Lower leg skin (tissue), 4 donors: ENCODE data around the gene RPRD1A. TPM values are rescaled to one million over a fixed set of nuclear protein-coding genes. Genes with fewer than 3 reads are reported as not detected.
"Not testable (repeated sequence)": the region's sequence is repeated elsewhere in the genome, so short reads cannot be mapped to it uniquely, and the experiment has no call there.

Source experiments
- DNase-seq, 2 donors: peaks; one replicate each; pipeline ENCODE4 v3.0.0-alpha.2; 2019; ENCODE audit warnings: low spot score in 2 of 2
- H3K4me3 ChIP-seq: fragments of 200-600 bp; sonication (generic); 2 replicates; pipeline ENCODE4 v1.5.1; 2017; ENCODE audit warnings: mild to moderate bottlenecking, low read depth; ENCODE audit not compliant: poor library complexity, severe bottlenecking
- POLR2A ChIP-seq, 2 donors: fragments of 450-650 bp; IDR thresholded peaks; one replicate each; pipeline ENCODE4 v1.6.1; 2016 to 2017; ENCODE audit warnings: antibody characterized with exemption in 2 of 2, mild to moderate bottlenecking in 1 of 2, moderate library complexity in 1 of 2
- WGBS, 2 donors: methylation state at CpG; one replicate each; pipeline ENCODE4 v1.1.5; 2018; 5-methylcytosine and 5-hydroxymethylcytosine counted together
- intact Hi-C: fragments of 100-400 bp; cut with DNase I; formaldehyde crosslinking; loops from one replicate; pipeline ENCODE4 v1.15.0; 2023; ENCODE audit warnings: low total_unique reads
- total RNA-seq, 4 donors: library from RNA; depleted of rRNA; stranded (reverse); fragments of >200 nt; gene quantifications; one replicate each; pipeline ENCODE4 v1.1.0, GENCODE V29; 2016
- TF ChIP-seq, protein P1 (sequence below), 3 donors: fragments of 450-650 bp; IDR thresholded peaks; one replicate each; pipeline ENCODE4 v1.5.1; 2016; ENCODE audit warnings: antibody characterized with exemption in 3 of 3, mild to moderate bottlenecking in 3 of 3, moderate library complexity in 2 of 3

Gene RPRD1A
- total RNA-seq, 4 donors from 2014 or later: 30.1 to 55.9 (median 46.9) TPM

DNA sequence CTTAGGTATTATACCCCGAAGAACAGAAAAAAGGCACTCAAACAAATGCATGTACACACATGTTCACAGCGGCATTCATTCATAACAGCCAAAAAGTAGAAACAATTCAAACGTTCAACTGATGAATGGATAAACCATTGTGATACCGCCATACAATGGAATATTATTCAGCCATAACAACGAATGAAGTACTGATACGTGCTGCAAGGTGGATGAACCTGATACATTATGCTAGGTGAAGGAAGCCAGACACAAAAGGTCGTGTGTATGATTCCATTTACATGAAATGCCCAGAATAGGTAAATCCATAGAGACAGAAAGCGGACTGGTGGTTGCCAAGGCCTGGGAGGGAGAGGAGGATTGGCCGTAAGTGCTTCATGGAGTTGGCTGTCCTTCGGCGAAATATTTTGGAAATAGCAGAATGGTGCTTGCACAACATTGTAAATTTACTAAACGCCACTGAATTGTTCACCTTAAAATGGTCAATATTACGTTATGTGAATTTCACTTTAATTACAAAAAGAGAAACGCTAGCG lies 95.6 kb downstream of the RPRD1A start:
- H3K4me3 ChIP-seq: peak overlapping the region; percentile 57
- 13 to 20% methylated on average over 15 of the region's 15 CpGs for WGBS, 2 donors
- no peak for DNase-seq
- intact Hi-C loops: no loop called here
- no peak for TF ChIP-seq POLR2A (IDR thresholded peaks at IDR 0.05)
- TF ChIP-seq, protein P1, sequence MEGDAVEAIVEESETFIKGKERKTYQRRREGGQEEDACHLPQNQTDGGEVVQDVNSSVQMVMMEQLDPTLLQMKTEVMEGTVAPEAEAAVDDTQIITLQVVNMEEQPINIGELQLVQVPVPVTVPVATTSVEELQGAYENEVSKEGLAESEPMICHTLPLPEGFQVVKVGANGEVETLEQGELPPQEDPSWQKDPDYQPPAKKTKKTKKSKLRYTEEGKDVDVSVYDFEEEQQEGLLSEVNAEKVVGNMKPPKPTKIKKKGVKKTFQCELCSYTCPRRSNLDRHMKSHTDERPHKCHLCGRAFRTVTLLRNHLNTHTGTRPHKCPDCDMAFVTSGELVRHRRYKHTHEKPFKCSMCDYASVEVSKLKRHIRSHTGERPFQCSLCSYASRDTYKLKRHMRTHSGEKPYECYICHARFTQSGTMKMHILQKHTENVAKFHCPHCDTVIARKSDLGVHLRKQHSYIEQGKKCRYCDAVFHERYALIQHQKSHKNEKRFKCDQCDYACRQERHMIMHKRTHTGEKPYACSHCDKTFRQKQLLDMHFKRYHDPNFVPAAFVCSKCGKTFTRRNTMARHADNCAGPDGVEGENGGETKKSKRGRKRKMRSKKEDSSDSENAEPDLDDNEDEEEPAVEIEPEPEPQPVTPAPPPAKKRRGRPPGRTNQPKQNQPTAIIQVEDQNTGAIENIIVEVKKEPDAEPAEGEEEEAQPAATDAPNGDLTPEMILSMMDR (IDR thresholded peaks at IDR 0.05): no peak

DNA sequence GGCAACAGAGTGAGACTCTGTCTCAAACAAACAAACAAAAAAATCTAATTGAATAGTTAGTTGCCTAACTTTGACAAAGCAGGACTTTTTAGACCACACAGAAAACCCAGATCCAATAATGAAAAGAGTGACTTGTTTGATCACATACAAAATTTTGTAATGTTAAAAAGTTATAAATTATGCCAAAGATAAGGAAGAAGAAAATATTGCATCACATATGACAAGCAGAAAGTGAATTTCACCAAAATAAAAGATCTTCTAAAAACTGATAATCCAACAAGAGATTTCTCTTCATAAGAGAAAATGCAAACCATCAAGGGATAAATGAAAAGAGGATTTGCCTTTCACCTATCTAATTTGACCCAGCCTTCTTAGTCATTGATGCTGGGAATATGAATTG lies 97.7 kb downstream of the RPRD1A start:
- no peak for DNase-seq
- TF ChIP-seq, protein P1 (IDR thresholded peaks at IDR 0.05): no peak
- no peak for TF ChIP-seq POLR2A (IDR thresholded peaks at IDR 0.05)
- no peak overlapping the region for H3K4me3 ChIP-seq
- intact Hi-C loops: no loop called here

DNA sequence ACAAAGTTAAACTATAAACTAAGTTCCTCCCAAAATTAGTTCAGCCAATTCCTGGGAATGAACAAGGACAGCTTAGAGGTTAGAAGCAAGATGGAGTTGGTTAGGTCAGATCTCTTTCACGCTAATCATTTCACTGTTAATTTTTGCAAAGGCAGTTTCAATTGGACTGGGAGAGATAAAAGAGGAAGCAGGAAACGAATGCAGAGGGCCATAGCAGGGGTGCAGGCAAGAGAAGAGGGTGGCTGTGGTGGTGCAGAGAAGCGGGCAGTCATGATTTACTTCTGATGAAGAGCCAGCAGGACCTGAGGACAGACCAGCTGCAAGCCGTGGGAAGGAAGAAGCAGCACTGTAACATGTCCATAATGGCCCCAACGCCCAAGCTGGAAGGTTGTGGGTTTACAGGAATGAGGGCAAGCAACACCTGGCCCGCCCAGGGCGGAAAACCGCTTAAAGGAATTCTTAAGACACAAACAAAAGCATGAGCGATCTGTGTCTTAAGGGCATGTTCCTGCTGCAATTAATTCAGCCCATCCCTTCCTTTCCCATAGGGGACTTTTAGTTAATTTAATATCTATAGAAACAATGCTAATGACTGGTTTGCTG lies 99.0 kb downstream of the RPRD1A start:
- DNase-seq: no peak
- WGBS, 2 donors: 58 to 67% methylated on average over 9 of the region's 9 CpGs
- H3K4me3 ChIP-seq: no peak overlapping the region
- intact Hi-C loops: no loop called here
- TF ChIP-seq, protein P1 (IDR thresholded peaks at IDR 0.05): no peak
- TF ChIP-seq POLR2A (IDR thresholded peaks at IDR 0.05): no peak

- DNase-seq, intact Hi-C loops, H3K4me3 ChIP-seq: not testable (repeated sequence)
- 57 to 65% methylated on average over 4 of the region's 4 CpGs for WGBS, 2 donors
Observed at GRCh38 chr18:35967866-35968265, 99.5 kb downstream of the RPRD1A start.

- no peak for DNase-seq
- TF ChIP-seq, protein P1 (IDR thresholded peaks at IDR 0.05): no peak
- TF ChIP-seq POLR2A (IDR thresholded peaks at IDR 0.05): no peak
- no peak overlapping the region for H3K4me3 ChIP-seq
- intact Hi-C loops: no loop called here
Observed at GRCh38 chr18:35964319-35964718, 103.0 kb downstream of the RPRD1A start.

DNA sequence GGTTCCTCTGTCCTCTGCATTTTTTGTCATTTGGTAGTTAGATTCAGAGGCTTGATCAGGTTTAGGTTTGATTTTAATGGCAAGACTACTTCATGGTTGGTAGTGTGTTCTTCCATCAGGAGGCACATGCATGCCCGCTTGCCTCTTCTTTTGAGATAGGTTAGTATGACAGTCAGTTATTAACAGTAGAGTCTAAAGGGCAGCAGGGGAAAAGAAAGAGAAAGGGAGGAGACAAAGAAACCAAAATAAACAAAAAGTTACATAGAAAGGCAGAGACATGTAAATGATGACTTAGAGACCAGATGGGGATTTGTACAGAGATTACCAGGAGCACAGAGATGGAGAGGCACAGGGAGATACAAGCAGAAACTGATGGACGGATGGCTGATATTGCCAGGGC lies 105.0 kb downstream of the RPRD1A start:
- intact Hi-C loops: no loop called here
- TF ChIP-seq, protein P1 (IDR thresholded peaks at IDR 0.05): no peak
- no peak for TF ChIP-seq POLR2A (IDR thresholded peaks at IDR 0.05)
- no peak for DNase-seq
- WGBS, 2 donors: 92 to 93% methylated on average over 2 of the region's 2 CpGs
- H3K4me3 ChIP-seq: no peak overlapping the region
